ENCODE measurements around the gene SLC10A1.

The SLC10A1 gene

DNA sequence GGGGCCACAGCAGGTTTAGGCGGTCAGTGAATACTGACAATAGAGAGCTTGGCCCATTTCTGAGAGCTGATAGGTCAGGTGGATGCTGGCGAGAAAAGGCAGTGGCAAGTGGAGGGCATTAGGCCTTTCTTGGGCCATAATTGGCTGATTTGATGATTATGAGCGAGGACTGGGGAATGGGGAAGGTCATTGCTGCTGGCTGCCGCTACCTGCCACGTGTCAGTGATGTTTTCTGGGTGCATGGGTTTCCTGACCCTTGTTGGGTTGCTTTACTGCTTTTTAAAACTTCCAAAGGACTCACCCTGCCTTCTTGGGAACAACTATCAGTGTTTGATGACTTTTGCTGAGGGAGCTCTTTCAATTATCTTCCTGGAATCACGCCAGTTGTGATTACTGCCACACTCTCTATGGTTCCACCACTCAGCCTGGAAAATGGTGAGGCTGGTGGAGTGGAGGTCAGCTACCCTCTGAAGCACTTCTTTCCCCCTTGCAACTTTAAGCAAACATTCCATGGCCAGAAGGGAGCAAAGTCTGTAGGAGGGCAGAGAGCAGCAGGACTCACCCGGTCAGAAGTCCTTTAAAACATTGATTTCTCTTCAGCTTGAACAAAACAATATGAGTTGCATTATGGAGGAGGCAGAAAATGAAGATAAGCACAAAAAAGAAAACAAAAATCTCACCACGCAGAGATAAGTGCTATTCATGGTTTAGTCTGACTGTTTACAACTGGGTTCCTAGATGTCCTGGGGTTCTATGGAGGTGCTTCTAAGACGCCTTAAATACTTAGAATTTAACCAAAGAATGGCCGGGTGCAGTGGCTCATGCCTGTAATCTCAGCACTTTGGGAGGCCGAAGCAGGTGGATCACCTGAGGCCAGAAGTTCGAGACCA is 12.1 kb upstream of the SLC10A1 start:
- no peak for DNase-seq

DNA sequence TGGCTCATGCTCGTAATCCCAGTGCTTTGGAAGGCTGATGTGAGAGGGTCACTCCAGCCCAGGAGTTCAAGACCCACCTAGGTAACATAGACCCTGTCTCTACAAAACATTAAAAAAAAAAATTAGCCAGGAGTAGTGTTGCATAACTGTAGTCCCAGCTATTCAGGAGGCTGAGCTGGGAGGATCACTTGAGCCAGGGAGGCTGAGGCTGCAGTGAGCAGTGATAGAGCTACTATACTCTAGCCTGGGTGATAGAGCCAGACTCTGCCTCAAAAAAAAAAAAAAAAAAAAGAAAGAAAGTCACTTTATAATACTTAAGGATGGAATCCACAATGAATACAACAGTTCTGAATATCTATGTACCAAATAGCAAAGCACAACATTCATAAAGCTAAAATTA is 10.2 kb upstream of the SLC10A1 start:
- DNase-seq = no peak

DNA sequence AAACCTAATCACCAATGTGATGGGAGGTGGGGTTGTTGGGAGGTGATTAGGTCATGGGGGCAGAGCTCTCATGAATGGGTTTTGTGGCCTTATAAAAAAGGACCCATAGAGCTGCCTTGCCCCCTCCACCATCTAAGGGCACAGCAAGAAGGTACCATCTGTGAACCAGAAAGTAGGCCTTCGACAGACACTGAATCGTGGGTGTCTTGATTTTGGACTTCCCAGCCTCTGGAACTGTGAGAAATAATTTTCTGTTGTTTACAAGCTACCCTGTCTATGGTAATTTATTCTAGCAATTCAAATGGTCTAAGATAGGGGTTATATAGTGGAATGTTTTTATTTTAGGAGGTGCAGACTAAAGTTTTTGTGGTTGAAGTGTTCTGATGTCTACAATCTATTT is 7.9 kb upstream of the SLC10A1 start:
- DNase-seq = no peak

DNA sequence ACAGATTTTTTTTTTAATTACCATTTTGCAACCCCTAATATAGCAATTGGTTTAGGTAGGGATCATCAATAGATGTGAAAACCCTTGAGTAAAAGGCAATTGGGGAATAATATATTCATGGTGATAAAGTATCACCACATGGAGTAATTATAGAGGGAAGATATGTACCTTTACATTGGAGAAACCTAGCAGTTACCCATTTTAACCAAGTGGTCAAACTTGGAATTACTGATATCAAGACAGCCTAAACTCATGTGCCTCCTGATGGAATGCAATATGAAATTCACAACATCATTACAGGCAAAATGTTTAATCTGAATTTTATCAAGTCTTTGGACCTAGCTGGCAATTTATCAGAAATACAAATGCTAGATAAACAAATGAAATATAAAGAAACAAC is 6.7 kb upstream of the SLC10A1 start:
- no peak for DNase-seq

GRCh38 chr14:69798339-69798735 is 1.3 kb upstream of the SLC10A1 start:
- DNase-seq = no peak

GRCh38 chr14:69797573-69798338 is 715 bp upstream of the SLC10A1 start:
- no peak for DNase-seq

GRCh38 chr14:69795691-69796090 is 1.4 kb downstream of the SLC10A1 start:
- no peak for DNase-seq

DNA sequence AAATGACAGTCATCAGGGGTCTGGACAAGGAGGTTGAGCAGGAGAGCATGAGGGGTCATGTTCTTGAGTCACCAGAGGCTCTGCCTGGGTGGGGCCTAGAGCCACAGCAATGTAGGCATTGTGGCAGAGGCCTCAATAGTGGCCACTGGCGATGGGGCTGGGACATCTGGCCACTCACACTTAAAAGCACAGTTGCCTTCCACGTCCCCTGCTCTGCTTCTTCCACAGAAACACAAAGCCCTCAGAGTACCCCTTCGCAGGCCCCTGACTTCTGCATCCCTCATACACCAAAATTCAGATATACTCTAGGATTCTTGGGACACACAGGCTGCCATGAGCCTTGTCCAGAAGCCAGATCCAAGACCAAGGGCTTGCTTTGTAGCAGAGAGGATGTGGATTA is 2.2 kb downstream of the SLC10A1 start:
- DNase-seq = no peak

DNA sequence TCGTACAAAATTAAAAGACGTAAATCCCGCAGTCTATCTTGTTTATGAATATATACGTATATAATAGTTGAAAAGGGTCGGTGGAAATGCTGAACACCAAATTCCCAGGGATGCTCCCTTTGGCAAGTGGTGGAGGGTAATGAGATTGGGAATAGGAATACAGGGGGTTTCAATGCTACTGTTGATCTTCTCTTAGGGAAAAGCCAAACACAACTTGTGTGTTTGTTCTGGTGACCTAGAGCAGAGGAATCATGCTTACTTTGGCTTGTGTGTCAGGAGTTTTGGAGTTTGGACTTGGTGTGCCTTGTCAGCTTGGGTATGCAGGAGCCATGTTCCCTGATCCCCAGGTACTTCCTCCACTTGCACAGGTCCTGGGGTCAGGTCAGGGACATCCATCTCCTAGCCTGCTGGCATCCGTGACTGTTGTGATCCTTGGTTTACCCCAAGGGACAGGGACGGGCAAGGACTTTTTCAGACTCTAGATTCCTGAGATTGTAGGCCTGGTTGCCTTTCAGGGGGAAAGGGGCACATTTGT is 4.1 kb downstream of the SLC10A1 start:
- no peak for DNase-seq

- DNase-seq = no peak
Measured at GRCh38 chr14:69789118-69789640, 7.9 kb downstream of the SLC10A1 start.

- DNase-seq = no peak
Measured at GRCh38 chr14:69786603-69787002, 10.4 kb downstream of the SLC10A1 start.

DNA sequence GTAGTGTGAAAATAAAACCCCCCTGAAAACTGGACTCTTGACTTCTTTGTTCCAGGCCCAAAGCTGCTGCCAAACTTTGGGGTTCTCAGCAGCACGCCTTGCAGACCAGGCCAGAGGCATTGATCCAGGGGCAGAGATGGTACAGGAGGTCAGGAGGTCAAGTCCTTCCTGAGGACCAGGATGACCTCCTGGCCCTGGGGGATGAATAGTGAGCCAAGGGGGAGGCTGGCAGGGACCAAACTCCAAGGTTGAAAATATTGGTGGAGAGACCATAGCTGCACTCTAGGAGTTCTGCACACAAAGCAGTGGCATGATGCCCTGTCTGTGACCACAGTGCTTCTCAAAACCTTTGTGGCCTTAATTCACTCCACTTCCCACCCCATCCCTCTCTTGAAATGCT is 12.1 kb downstream of the SLC10A1 start:
- no peak for DNase-seq

DNA sequence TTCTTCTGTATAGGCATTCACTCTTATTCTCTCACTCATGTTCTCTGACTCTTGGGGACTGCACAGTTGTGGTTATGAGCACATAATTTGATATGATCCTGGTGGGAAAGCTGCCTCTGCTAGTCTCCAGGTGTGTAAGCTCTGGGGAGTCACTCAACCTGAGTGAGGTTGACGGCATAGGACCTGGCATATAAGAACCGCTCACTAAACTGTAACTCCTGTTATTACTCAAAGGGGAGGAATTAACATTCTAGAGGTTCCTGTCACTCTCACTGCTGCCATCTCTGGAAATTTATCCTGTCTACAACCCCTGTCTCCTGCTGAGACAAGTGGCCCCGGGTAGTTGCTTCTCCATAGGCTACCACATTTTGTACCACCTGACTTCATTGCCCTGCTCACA is 16.1 kb downstream of the SLC10A1 start:
- DNase-seq = no peak

- DNase-seq = no peak
Measured at GRCh38 chr14:69780092-69780491, 16.9 kb downstream of the SLC10A1 start.

DNA sequence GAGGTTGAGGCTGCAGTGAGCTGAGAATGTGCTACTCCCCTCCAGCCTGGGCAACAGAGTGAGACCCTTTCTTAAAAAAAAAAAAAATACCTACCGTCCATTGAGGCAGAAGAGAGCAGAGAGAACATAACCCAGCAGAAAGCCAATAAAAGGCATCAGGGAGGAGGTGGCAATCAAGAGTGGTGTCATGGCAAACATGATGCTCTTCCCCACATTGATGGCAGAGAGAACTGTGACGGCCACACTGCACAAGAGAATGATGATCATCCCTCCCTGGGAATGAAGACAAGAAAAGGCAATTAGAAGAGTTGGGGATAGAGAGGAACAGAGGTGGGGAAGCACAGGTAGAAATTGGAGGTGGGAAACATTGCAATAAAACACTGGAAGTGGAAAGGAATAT is 18.0 kb downstream of the SLC10A1 start:
- no peak for DNase-seq

GRCh38 chr14:69776875-69777453 is 20.1 kb downstream of the SLC10A1 start:
- DNase-seq = no peak

GRCh38 chr14:69775012-69775411 is 22.0 kb downstream of the SLC10A1 start:
- DNase-seq = no peak

DNA sequence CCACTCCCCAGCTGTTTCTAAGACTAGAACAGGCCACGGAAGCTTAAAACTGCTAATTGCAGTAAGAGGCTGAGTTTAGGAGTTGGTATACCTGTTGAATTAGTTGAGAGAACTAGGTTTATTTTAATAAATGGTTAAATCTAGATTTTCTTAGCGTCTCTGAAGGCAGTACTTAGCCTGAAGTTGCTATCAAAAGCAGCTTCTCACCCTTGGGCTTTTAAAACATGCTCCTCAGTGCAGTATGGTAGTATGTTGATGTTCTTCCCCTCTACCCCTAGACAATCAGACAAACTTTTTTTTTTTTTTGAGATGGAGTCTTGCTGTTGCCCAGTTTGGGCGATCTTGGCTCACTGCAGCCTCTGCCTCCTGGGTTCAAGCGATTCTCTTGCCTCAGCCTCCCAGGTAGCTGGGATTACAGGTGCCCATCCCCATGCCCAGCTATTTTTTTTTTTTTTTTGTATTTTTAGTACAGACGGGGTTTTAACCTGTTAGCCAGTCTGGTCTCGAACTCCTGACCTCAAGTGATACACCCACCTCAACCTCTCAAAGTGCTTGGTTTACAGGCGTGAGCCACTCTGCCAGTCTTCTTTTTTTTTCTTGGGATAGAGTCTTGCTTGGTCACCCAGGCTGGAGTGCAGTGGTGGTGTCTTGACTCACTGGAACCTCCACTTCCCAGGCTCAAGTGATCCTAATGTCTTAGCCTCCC is 23.3 kb downstream of the SLC10A1 start:
- no peak for DNase-seq

- DNase-seq = no peak
Measured at GRCh38 chr14:69772082-69773017, 24.7 kb downstream of the SLC10A1 start.

DNA sequence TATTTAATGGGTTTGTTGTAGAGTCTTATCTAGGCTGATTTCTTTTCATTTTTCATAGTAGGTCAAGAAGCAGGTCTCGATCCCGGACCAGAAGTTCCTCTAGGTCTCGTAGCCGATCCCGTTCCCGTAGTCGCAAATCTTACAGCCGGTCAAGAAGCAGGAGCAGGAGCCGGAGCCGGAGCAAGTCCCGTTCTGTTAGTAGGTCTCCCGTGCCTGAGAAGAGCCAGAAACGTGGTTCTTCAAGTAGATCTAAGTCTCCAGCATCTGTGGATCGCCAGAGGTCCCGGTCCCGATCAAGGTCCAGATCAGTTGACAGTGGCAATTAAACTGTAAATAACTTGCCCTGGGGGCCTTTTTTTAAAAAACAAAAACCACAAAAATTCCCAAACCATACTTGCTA is 25.9 kb downstream of the SLC10A1 start:
- DNase-seq = no peak

GRCh38 chr14:69770559-69770958 is 26.5 kb downstream of the SLC10A1 start:
- DNase-seq = no peak

- no peak for DNase-seq
Measured at GRCh38 chr14:69769623-69770022, 27.4 kb downstream of the SLC10A1 start.
